Panc1 (cell line): ENCODE data around the gene ITM2C. TPM values are rescaled to one million over a fixed set of nuclear protein-coding genes. Genes with fewer than 3 reads are reported as not detected.

Experiments
- ATAC-seq: fragments of 200-7000 bp; cut with Tn5 transposase; 2 replicates; pipeline ENCODE4 v1.9.1; 2020; ENCODE audit warnings: mild to moderate bottlenecking, moderate library complexity
- BruUV-seq: library from RNA; stranded (reverse); fragments of 400-500 nt; replicated peaks from 2 replicates; lab custom pipeline; 2021; lab: Mats Ljungman, UMichigan
- CTCF ChIA-PET: fragments of 300-600 bp; sonication (Branson Sonifier 250); formaldehyde crosslinking; loops from one replicate; lab custom pipeline; 2022; ENCODE audit warnings: antibody characterized with exemption; lab: Charles Lee
- POLR2A ChIA-PET: fragments of 300-600 bp; sonication (Branson Sonifier 250); formaldehyde crosslinking; loops from one replicate; lab custom pipeline; 2022; ENCODE audit warnings: antibody characterized with exemption; lab: Charles Lee
- DNase-seq: peaks from one replicate; pipeline ENCODE4 v3.0.0-alpha.2; 2010; ENCODE audit warnings: low read depth, low spot score
- H3K27ac ChIP-seq: 2 replicates; pipeline ENCODE4 v1.5.1; 2011; ENCODE audit warnings: mild to moderate bottlenecking, low read length, inconsistent platforms
- H3K27me3 ChIP-seq: fragments of 200-500 bp; sonication (Bioruptor generic); 2 replicates; pipeline ENCODE4 v1.6.0; 2014; ENCODE audit warnings: low read length, inconsistent platforms; ENCODE audit not compliant: control insufficient read depth, insufficient read depth
- H3K36me3 ChIP-seq: fragments of 200-500 bp; sonication (Bioruptor generic); 2 replicates; pipeline ENCODE4 v1.5.1; 2014; ENCODE audit warnings: inconsistent platforms, mild to moderate bottlenecking, low read length, moderate library complexity; ENCODE audit not compliant: control insufficient read depth, insufficient read depth
- H3K4me1 ChIP-seq: 2 replicates; pipeline ENCODE4 v1.5.1; 2011; ENCODE audit warnings: inconsistent platforms, mild to moderate bottlenecking, low read length, moderate library complexity; ENCODE audit not compliant: control insufficient read depth, insufficient read depth
- H3K4me3 ChIP-seq, 2 experiments: 2 replicates each; pipeline ENCODE4 v1.5.1; 2011 to 2012; ENCODE audit warnings: low read depth in 2 of 2, low read length in 2 of 2, mild to moderate bottlenecking in 2 of 2, inconsistent platforms in 1 of 2, moderate library complexity in 1 of 2
- H3K9me3 ChIP-seq: fragments of 200-500 bp; sonication (Bioruptor generic); 2 replicates; pipeline ENCODE4 v1.5.1; 2014; ENCODE audit warnings: low read depth, mild to moderate bottlenecking, inconsistent platforms, low read length, moderate library complexity; ENCODE audit not compliant: control insufficient read depth, insufficient read depth
- CTCF ChIP-seq: fragments of 450-650 bp; IDR thresholded peaks from 2 replicates; pipeline ENCODE4 v1.5.1; 2017; ENCODE audit warnings: mild to moderate bottlenecking
- POLR2AphosphoS5 ChIP-seq: IDR thresholded peaks from 2 replicates; pipeline ENCODE4 v1.6.1; 2012; ENCODE audit warnings: mild to moderate bottlenecking, low read depth, low read length, moderate library complexity
- REST ChIP-seq, 2 experiments: IDR thresholded peaks; 2 replicates each; pipeline ENCODE4 v1.6.1; 2011 to 2012; ENCODE audit warnings: low read depth in 2 of 2, control low read depth in 1 of 2, low read length in 1 of 2, mild to moderate bottlenecking in 1 of 2, moderate library complexity in 1 of 2; ENCODE audit not compliant: insufficient read depth in 1 of 2
- SIN3A ChIP-seq: IDR thresholded peaks from 2 replicates; pipeline ENCODE4 v1.6.1; 2012; ENCODE audit warnings: low read depth, mild to moderate bottlenecking, low read length, moderate library complexity, borderline replicate concordance; ENCODE audit not compliant: insufficient read depth
- TCF7L2 ChIP-seq: IDR thresholded peaks from 2 replicates; pipeline ENCODE4 v1.6.1; 2011; ENCODE audit warnings: mild to moderate bottlenecking, low read depth, low read length, inconsistent platforms
- in situ Hi-C: cut with HindIII; loops from 2 replicates; pipeline ENCODE4 v1.10.0; 2016; ENCODE audit warnings: low sequenced_read_pairs, low pct_unique_long_range_greater_than_20kb
- intact Hi-C: fragments of 100-400 bp; cut with micrococcal nuclease; formaldehyde crosslinking; loops from one replicate; pipeline ENCODE4 v1.10.0; 2022; ENCODE audit not compliant: unreplicated experiment
- total RNA-seq: library from RNA; stranded (reverse); gene quantifications from one replicate; pipeline ENCODE4 v1.2.1, GENCODE V29; 2021; ENCODE audit not compliant: unreplicated experiment

The ITM2C gene
- total RNA-seq, 1 experiment from 2014 or later = 114 TPM

GRCh38 chr2:230910546-230911177 lies 45.9 kb downstream of the ITM2C start:
- ChIA-PET CTCF (interaction anchor here (0.8 kb wide), 1 partner anchor 142 kb away, joined by 3 read pairs; no protein-coding TSS in a partner anchor), POLR2A (no interaction called here)
- H3K36me3 ChIP-seq = no peaks in the 10 kb centered on the region
- TF ChIP-seq POLR2AphosphoS5 (no peak), SIN3A (no peak), CTCF (no peak), TCF7L2 (no peak), REST (IDR thresholded peaks at IDR 0.05; ENCODE audit: insufficient read depth in 1 of 2, low read depth in 2 of 2, low read length in 1 of 2) (no peak)
- no TSS peak for BruUV-seq
- H3K27ac ChIP-seq = no peak overlapping the region
- DNase-seq (no peak), ATAC-seq (no peak)
- H3K27me3 ChIP-seq = no peaks in the 10 kb centered on the region
- H3K4me3 ChIP-seq = no peak overlapping the region
- H3K9me3 ChIP-seq = no peaks in the 10 kb centered on the region
- in situ Hi-C loops (no loop called here), intact Hi-C loops (no loop called here)
- no peaks in the 10 kb centered on the region for H3K4me1 ChIP-seq

GRCh38 chr2:230912046-230912445 lies 47.3 kb downstream of the ITM2C start:
- Histone ChIP-seq H3K27ac (no peak overlapping the region), H3K9me3 (no peaks in the 10 kb centered on the region), H3K36me3 (no peaks in the 10 kb centered on the region), H3K4me1 (no peaks in the 10 kb centered on the region), H3K27me3 (no peaks in the 10 kb centered on the region; the same call in 1 of the 2 replicates), H3K4me3 (no peak overlapping the region)
- no peak for ATAC-seq
- no peak for DNase-seq
- POLR2A ChIA-PET = interaction anchor here (0.6 kb wide), 1 partner anchor 30 kb away, joined by 3 read pairs; no protein-coding TSS in a partner anchor
- BruUV-seq = no TSS peak
- intact Hi-C loops (no loop called here), in situ Hi-C loops (no loop called here)
- TF ChIP-seq SIN3A = no peak
- no peak for TF ChIP-seq POLR2AphosphoS5
- CTCF ChIA-PET = no interaction called here

GRCh38 chr2:230912724-230913123 lies 48.0 kb downstream of the ITM2C start:
- CTCF ChIA-PET = no interaction called here
- no peak for ATAC-seq
- BruUV-seq = no TSS peak
- Histone ChIP-seq H3K9me3 (no peaks in the 10 kb centered on the region), H3K36me3 (no peaks in the 10 kb centered on the region), H3K27me3 (no peaks in the 10 kb centered on the region; the same call in 1 of the 2 replicates), H3K27ac (no peak overlapping the region), H3K4me1 (no peaks in the 10 kb centered on the region), H3K4me3 (no peak overlapping the region)
- in situ Hi-C loops = no loop called here
- TF ChIP-seq REST (IDR thresholded peaks at IDR 0.05; ENCODE audit: insufficient read depth in 1 of 2, low read depth in 2 of 2, low read length in 1 of 2) = no peak
- no peak for TF ChIP-seq POLR2AphosphoS5
- TF ChIP-seq TCF7L2 = no peak
- TF ChIP-seq CTCF = no peak
- TF ChIP-seq SIN3A = no peak
- POLR2A ChIA-PET = no interaction called here
- intact Hi-C loops = no loop called here
- DNase-seq = no peak
